Thoracic aorta (tissue), 2 donors: ENCODE data around the gene TNFAIP6. TPM values are rescaled to one million over a fixed set of nuclear protein-coding genes. Genes with fewer than 3 reads are reported as not detected.
"Not testable (repeated sequence)": the region's sequence is repeated elsewhere in the genome, so short reads cannot be mapped to it uniquely, and the experiment has no call there.

Source experiments
- ATAC-seq: fragments of 150-250 bp; one replicate; pipeline ENCODE4 v1.8.0; 2017; ENCODE audit warnings: low read depth; ENCODE audit not compliant: insufficient number of reproducible peaks, low FRiP score
- DNase-seq: peaks from one replicate; pipeline ENCODE4 v3.0.0-alpha.2; 2020; ENCODE audit warnings: low spot score
- H3K27ac ChIP-seq, 2 donors: fragments of 200-600 bp; sonication (generic); 1 replicate in 1 of 2; 2 replicates in 1 of 2; pipeline ENCODE4 v1.5.1; 2016; ENCODE audit warnings: mild to moderate bottlenecking in 2 of 2, moderate library complexity in 2 of 2
- H3K27me3 ChIP-seq: fragments of 200-600 bp; sonication (generic); replicated peaks from 2 replicates; pipeline ENCODE4 v1.6.0; 2016; ENCODE audit warnings: mild to moderate bottlenecking; ENCODE audit not compliant: insufficient read depth
- H3K36me3 ChIP-seq: fragments of 200-600 bp; sonication (generic); one replicate; pipeline ENCODE4 v1.5.1; 2016
- H3K4me1 ChIP-seq, 2 donors: fragments of 200-600 bp; sonication (generic); 1 replicate in 1 of 2; 2 replicates in 1 of 2; pipeline versions ENCODE4 v1.5.1 to v1.6.0; 2016; ENCODE audit warnings: low read depth in 2 of 2, mild to moderate bottlenecking in 1 of 2; ENCODE audit not compliant: control insufficient read depth in 1 of 2
- H3K4me3 ChIP-seq: fragments of 200-600 bp; sonication (generic); 2 replicates; pipeline ENCODE4 v1.5.1; 2016; ENCODE audit warnings: mild to moderate bottlenecking
- H3K9me3 ChIP-seq: fragments of 200-600 bp; sonication (generic); 2 replicates; pipeline ENCODE4 v1.5.1; 2016
- total RNA-seq, 2 donors: library from RNA; depleted of rRNA; stranded (reverse); fragments of >200 nt; gene quantifications; one replicate each; pipeline versions ENCODE4 v1.1.0 to v1.2.3, GENCODE V29; 2016
- TF ChIP-seq, protein P1 (sequence below): fragments of 200-600 bp; sonication (generic); IDR thresholded peaks from one replicate; pipeline ENCODE4 v1.5.1; 2019; ENCODE audit warnings: antibody characterized with exemption

TNFAIP6 gene
- total RNA-seq, 2 donors from 2014 or later, result 6.9 to 12.0 TPM

DNA sequence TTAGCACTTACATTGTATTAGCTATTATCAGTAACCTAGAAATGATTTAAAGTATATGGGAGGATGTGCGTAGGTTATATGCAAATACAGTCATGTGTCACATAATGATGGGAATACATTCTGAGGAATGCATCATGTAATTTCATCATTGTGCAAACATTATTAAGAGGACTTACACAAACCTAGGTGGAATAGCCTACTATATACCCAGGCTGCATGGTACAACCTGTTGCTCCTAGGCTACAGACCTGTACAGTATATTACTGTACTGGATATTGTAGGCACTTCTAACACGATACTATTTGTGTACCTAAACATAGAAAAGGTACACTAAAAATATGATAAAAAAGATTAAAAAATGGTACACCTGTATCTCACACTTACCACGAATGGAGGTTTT is 60.3 kb downstream of the TNFAIP6 start:
- H3K4me1 ChIP-seq, result no peaks in the 10 kb centered on the region
- peaks cover 32% of the 10 kb centered on the region for H3K36me3 ChIP-seq
- no peaks in the 10 kb centered on the region for H3K9me3 ChIP-seq
- H3K4me3 ChIP-seq, result no peak overlapping the region
- no peak for ATAC-seq
- H3K27ac ChIP-seq, result no peak overlapping the region
- no peaks in the 10 kb centered on the region for H3K27me3 ChIP-seq
- TF ChIP-seq, protein P1, sequence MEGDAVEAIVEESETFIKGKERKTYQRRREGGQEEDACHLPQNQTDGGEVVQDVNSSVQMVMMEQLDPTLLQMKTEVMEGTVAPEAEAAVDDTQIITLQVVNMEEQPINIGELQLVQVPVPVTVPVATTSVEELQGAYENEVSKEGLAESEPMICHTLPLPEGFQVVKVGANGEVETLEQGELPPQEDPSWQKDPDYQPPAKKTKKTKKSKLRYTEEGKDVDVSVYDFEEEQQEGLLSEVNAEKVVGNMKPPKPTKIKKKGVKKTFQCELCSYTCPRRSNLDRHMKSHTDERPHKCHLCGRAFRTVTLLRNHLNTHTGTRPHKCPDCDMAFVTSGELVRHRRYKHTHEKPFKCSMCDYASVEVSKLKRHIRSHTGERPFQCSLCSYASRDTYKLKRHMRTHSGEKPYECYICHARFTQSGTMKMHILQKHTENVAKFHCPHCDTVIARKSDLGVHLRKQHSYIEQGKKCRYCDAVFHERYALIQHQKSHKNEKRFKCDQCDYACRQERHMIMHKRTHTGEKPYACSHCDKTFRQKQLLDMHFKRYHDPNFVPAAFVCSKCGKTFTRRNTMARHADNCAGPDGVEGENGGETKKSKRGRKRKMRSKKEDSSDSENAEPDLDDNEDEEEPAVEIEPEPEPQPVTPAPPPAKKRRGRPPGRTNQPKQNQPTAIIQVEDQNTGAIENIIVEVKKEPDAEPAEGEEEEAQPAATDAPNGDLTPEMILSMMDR, result no peak
- DNase-seq, result no peak

DNA sequence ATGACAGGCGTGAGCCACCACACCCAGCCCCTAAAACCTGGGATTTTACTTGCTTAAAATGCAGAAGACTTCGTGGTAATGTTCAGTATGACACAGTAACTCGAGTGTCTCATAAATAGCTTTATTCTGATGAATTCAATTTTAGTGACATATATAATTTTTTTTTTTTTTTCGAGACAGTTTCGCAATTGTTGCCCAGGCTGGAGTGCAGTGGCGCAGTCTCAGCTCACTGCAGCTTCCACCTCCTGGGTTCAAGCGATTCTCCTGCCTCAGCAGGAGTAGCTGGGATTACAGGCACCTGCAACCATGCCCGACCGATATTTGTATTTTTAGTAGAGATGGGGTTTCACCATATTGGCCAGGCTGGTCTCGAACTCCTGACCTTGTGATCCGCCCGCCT is 64.3 kb downstream of the TNFAIP6 start:
- not testable (repeated sequence) for H3K27ac ChIP-seq
- H3K36me3 ChIP-seq, result peaks cover 36% of the 10 kb centered on the region

DNA sequence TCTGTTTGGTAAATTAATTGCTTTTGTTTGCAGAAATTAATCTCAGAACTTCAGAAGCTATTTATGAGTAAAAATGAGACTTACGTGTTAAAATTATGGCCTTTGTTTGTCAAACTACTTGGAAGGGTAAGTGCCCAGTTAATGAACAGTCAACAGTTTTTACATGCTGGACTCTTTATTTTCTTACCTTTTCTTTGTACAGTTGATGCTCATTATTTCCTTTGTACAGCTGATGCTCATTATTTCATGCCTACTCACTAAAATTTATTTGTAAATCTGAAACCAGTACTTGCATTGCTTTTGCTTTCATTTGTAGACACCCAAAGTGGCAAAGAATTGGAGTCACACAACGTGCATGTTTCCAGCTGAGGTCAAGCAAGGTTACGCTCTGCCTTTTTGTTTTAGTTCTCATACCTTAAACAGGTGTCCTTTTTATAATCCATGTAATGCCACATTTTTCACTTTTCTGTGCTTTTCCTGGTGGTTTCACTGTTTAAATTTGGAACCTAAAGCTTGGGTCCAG is 65.6 kb downstream of the TNFAIP6 start:
- ATAC-seq (no peak), DNase-seq (no peak)
- H3K4me1 ChIP-seq, result no peaks in the 10 kb centered on the region
- H3K36me3 ChIP-seq, result peaks cover 28% of the 10 kb centered on the region
- TF ChIP-seq, protein P1, result no peak
- H3K4me3 ChIP-seq, result no peak overlapping the region
- no peaks in the 10 kb centered on the region for H3K27me3 ChIP-seq
- no peaks in the 10 kb centered on the region for H3K9me3 ChIP-seq
- no peak overlapping the region for H3K27ac ChIP-seq

More for the DNA sequence above, 64.3 kb downstream of the TNFAIP6 start:
- H3K4me3 ChIP-seq, DNase-seq, H3K27me3 ChIP-seq, H3K4me1 ChIP-seq, H3K9me3 ChIP-seq, ATAC-seq: not testable (repeated sequence)

DNA sequence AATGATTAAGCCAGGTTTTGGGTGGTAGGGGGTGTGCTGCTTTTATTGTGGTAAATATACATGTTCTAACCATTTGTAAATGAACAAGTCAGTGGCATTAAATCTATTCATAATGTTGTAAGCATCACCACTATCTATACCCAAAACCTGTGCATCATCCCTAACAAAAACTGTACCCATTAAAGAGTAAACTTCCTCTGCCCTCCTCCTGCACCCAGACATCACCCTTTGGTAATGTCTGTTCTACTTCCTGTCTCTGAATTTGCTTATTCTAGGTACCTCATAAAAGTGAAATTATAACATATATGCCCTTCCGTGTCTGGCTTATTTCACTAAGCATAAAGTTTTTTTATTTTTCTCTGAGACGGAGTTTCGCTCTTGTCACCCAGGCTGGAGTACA is 66.4 kb downstream of the TNFAIP6 start:
- ATAC-seq (no peak), DNase-seq (no peak)
- Histone ChIP-seq H3K4me3 (no peak overlapping the region), H3K9me3 (no peaks in the 10 kb centered on the region), H3K36me3 (peaks cover 27% of the 10 kb centered on the region), H3K4me1 (no peaks in the 10 kb centered on the region), H3K27me3 (no peaks in the 10 kb centered on the region), H3K27ac (no peak overlapping the region)
- TF ChIP-seq, protein P1, result no peak

Other genes starting within 250 kb of the TNFAIP6 start
- 1 to 10 TPM; 2.0 to 5.3 TPM for gene RBM43, start 95.7 kb upstream of the TNFAIP6 start, total RNA-seq
- 1 to 10 TPM; 7.9 to 9.2 TPM for gene NMI, start 67.9 kb upstream of the TNFAIP6 start, total RNA-seq
- gene RIF1, start 52.3 kb downstream of the TNFAIP6 start, total RNA-seq, result 10 to 100 TPM; 45.4 to 48.2 TPM